Esophagus (tissue), 2 donors: ENCODE results near the gene HTRA3. TPM values are rescaled to one million over a fixed set of nuclear protein-coding genes. Genes with fewer than 3 reads are reported as not detected.

ENCODE experiments used
- H3K27ac ChIP-seq, 2 donors: one replicate each; pipeline ENCODE4 v1.5.1; 2013; ENCODE audit warnings: low read depth in 2 of 2, mild to moderate bottlenecking in 2 of 2, inconsistent platforms in 1 of 2, low read length in 1 of 2, moderate library complexity in 1 of 2
- H3K27me3 ChIP-seq, 2 donors: one replicate each; pipeline ENCODE4 v1.6.1; 2013; ENCODE audit warnings: low read length in 2 of 2, control low read depth in 1 of 2, mild to moderate bottlenecking in 1 of 2; ENCODE audit not compliant: insufficient read depth in 2 of 2, control insufficient read depth in 1 of 2
- H3K36me3 ChIP-seq, 2 donors: one replicate each; pipeline ENCODE4 v1.6.1; 2013; ENCODE audit warnings: low read length in 1 of 2; ENCODE audit not compliant: control insufficient read depth in 2 of 2, insufficient read depth in 2 of 2
- H3K4me1 ChIP-seq, 2 donors: one replicate each; pipeline ENCODE4 v1.6.1; 2013; ENCODE audit warnings: low read length in 1 of 2; ENCODE audit not compliant: control insufficient read depth in 2 of 2, insufficient read depth in 2 of 2
- H3K4me3 ChIP-seq, 2 donors: one replicate each; pipeline ENCODE4 v1.5.1; 2013; ENCODE audit warnings: low read length in 2 of 2, mild to moderate bottlenecking in 2 of 2, low read depth in 1 of 2, moderate library complexity in 1 of 2
- H3K9me3 ChIP-seq, 2 donors: one replicate each; pipeline ENCODE4 v1.6.1; 2013; ENCODE audit warnings: mild to moderate bottlenecking in 2 of 2, low read depth in 1 of 2, low read length in 1 of 2, moderate library complexity in 1 of 2; ENCODE audit not compliant: control insufficient read depth in 2 of 2, insufficient read depth in 1 of 2
- WGBS, 2 donors: extraction: QIAGEN DNeasy Blood & Tissue Kit; methylation state at CpG; one replicate each; pipeline ENCODE4 v1.1.7; 2013; 5-methylcytosine and 5-hydroxymethylcytosine counted together
- polyA plus RNA-seq, 2 donors: library from polyadenylated mRNA; stranded (reverse); fragments of 200-250 nt; gene quantifications; one replicate each; pipeline ENCODE4 v1.2.3, GENCODE V29; 2013
- donor health status: healthy with polysubstance abuse.
- donor health status: Bipolar disorder and iron deficiency.

Gene HTRA3
- 1 to 10 TPM; 1.4 to 3.4 TPM for polyA plus RNA-seq

DNA sequence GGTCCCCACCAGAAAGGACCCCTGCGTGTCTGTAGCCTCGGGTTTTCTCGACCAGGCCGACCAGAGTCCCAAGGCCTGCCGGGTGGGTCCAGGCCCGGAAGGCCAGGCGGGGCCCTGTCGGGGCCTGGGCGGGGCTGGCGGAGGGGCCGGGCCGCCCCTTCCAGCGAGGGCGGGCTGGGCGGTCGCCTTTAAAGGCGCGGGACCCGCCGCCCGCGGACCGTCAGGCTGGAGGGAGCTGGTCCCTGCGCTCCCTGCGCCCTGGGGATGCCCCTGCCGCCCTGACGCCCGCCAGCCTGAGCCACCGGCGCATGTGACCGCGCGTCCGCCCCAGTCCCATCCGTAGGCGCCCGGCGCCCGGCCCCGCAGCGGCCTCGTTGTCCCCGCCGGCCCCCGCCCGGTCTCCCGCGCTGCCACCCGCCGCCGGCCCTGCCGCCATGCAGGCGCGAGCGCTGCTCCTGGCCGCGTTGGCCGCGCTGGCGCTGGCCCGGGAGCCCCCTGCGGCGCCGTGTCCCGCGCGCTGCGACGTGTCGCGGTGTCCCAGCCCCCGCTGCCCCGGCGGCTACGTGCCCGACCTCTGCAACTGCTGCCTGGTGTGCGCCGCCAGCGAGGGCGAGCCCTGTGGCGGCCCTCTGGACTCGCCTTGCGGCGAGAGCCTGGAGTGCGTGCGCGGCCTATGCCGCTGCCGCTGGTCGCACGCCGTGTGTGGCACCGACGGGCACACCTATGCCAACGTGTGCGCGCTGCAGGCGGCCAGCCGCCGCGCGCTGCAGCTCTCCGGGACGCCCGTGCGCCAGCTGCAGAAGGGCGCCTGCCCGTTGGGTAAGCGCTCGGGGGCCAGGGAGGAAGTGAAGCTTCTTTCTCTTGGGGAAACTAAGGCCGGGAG lies at the start of gene HTRA3:
TSS of gene HTRA3 (plus strand) at position 220 of the 883 bp plus-strand sequence. CDS start at position 435, 215 bp downstream.
- Histone ChIP-seq H3K9me3 (no peaks in the 10 kb centered on the region), H3K27me3 (peaks cover 0 to 3% of the 10 kb centered on the region in 2 donors), H3K27ac (peak within 1 kb of the TSS; percentile 37 to 47), H3K36me3 (no peaks in the 10 kb centered on the region), H3K4me3 (peak within 1 kb of the TSS; percentile 28 to 38), H3K4me1 (peaks cover 7 to 10% of the 10 kb centered on the region in 2 donors)
- WGBS, 2 donors, result 2 to 3% methylated on average over 89 to 111 of the region's 111 CpGs

DNA sequence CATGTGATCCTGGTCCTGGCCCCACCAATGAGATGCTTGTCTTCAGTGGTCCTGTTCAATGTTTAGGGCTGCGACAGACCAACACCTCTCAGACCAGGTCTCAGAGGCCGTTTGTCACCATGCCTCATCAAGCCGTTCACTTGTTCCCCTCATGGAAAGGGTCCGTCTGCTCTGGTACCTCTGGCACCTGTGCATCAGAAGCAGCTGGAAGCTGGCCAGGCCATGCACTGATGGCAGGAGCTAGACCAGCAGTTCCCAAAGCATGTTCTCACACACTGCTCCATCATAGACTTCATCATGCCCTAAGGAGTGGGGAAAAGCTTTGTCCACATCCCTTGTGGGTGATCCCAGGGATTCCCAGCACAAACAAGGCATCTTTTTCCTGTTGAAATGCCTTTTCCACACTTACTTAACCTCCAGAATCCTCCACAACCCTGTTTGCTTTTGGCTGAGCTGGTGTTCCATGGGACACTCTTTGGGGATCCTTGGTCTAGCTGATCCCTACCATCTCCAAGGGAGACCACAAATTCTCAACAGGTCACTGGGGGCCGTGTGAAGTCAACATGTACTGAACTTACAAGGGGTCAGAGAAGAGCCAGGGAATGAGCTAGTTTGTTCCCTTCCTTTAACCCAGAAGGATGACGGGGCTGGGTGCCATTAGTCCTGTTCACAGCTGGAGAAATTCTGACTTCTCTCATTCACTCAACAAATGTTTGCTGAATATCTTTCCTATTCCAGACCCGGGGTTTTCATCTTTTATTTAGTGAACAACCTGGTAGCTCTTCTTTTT lies 48.7 kb upstream of the HTRA3 start:
- peaks cover 5 to 46% of the 10 kb centered on the region in 2 donors for H3K36me3 ChIP-seq

DNA sequence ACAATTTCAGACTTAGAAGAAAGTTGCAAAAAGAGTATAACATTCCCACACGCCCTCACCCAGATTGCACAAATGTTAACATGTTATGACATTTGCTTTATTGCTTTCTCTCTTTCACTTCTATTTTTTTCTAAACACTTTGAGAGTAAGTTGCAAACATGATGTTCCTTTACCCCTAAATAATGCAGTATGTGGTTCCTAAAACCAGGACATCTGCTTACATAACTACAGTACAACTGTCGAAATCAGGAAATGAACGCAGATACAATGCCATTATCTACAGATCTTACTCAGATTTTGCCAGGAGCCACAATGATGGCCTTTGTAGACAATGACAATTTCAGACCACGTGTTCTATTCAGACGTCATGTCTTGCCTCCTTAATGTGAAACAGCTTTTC lies 48.1 kb upstream of the HTRA3 start:
- WGBS, 2 donors, result 60 to 68% methylated on average over 5 of the region's 5 CpGs
- Histone ChIP-seq H3K27me3 (no peaks in the 10 kb centered on the region), H3K27ac (no peak overlapping the region), H3K4me3 (no peak overlapping the region), H3K9me3 (no peaks in the 10 kb centered on the region), H3K4me1 (no peaks in the 10 kb centered on the region), H3K36me3 (peaks cover 5 to 41% of the 10 kb centered on the region in 2 donors)

More for the DNA sequence above, 48.7 kb upstream of the HTRA3 start:
- WGBS, 2 donors, result 86 to 89% methylated on average over 7 of the region's 7 CpGs
- no peaks in the 10 kb centered on the region for H3K9me3 ChIP-seq
- H3K27me3 ChIP-seq, result no peaks in the 10 kb centered on the region
- no peak overlapping the region for H3K4me3 ChIP-seq
- no peaks in the 10 kb centered on the region for H3K4me1 ChIP-seq
- H3K27ac ChIP-seq, result no peak overlapping the region

DNA sequence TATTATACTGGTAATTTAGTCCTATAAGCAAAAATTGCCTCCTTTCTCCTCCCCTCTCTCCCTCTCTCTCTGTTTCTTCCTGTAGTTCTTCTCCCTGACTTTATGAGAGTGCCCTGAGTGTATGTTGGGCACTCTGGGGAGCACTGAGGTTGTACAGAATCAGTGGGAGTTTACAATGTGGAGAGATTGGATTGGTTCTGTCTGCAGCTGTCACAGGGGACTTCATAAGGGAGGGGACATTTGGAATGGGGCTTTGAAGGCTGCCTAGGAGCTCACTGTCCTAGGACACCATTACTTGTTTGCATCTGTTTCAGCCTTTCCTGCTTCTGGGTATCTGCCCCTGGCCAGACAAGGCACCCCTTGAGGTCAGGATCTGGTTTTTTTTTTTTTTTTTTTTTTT lies 47.6 kb upstream of the HTRA3 start:
- H3K4me3 ChIP-seq, result no peak overlapping the region
- peaks cover 5 to 41% of the 10 kb centered on the region in 2 donors for H3K36me3 ChIP-seq
- H3K9me3 ChIP-seq, result no peaks in the 10 kb centered on the region
- no peaks in the 10 kb centered on the region for H3K27me3 ChIP-seq
- no peaks in the 10 kb centered on the region for H3K4me1 ChIP-seq
- H3K27ac ChIP-seq, result no peak overlapping the region

DNA sequence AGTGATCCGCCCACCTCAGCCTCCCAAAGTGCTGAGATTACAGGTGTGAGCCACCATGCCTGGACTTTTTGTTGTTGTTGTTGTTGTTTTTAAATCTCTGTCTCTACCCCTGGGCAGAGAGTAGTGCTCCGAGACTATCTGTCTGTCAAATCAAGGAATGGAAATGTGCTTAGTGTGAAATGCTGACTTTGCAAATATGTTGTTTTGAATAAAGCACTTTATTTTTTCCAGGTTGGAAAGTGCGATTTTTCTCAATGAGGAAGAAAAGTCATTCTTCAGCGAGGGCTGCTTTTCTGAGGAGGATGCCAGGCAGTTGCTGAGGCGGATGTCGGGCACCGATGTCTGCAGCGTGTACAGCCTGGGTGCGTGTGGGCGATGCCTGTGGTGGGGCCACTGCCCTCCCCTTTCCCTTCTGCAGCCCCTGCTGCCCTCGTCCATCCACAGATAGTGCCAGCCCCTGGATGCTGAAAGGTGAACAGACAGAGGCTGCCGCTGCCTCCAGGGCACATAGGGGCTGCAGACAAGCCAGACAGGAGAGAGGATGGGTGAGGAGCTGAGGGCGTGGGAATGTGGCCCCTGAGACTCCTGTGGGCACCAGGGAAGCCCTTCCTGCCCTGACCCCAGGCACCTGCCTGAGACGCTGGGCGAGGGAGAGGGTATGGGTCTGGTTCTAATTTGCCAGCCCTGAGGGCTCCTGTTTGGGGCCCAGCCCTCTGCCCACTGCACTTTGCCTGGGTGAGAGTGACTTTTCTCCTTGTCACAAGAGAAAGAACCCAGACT lies 46.8 kb upstream of the HTRA3 start:
- H3K36me3 ChIP-seq, result peaks cover 5 to 44% of the 10 kb centered on the region in 2 donors
- 97% methylated on average over 15 of the region's 15 CpGs for WGBS, 2 donors
- H3K4me1 ChIP-seq, result peaks cover 0 to 4% of the 10 kb centered on the region in 2 donors
- H3K9me3 ChIP-seq, result no peaks in the 10 kb centered on the region
- no peak overlapping the region for H3K4me3 ChIP-seq
- no peaks in the 10 kb centered on the region for H3K27me3 ChIP-seq
- H3K27ac ChIP-seq, result no peak overlapping the region

DNA sequence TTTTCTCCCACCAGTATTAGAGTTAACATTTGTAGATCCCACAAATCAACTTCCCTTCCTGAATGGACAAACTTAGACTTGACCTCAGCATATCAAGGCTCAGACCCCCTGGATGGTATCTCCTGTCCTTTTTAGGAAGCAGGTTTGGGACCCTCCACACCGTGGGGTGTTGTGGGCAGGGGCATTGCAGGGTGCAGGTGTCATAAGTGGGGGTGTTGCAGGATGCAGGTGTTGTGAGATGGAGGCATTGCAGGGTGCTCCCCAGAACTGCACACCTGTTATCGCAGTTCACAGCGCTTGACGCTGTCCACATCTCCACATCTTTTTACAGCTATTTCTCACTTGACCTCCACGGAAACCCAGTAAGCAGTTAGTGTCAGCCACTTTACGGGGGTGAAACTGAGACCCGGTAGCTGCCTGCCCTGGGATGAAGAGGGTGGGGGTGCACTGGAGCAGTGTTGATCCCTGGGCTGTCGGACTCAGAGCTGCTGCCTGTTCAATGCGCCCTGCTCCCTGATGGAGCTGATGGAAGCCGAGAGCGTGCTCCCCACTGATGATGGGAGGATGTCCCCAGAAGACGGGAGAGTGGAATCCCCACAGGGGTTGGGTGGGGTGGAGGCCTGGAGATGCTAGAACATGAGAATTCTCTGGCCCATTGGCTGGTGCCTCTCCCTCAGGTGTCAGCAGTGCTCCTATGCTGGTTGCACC lies 45.1 kb upstream of the HTRA3 start:
- Histone ChIP-seq H3K4me3 (no peak overlapping the region), H3K27me3 (no peaks in the 10 kb centered on the region), H3K4me1 (peaks cover 5 to 18% of the 10 kb centered on the region in 2 donors), H3K36me3 (peaks cover 5 to 42% of the 10 kb centered on the region in 2 donors), H3K27ac (no peak overlapping the region), H3K9me3 (no peaks in the 10 kb centered on the region)
- 90% methylated on average over 12 of the region's 12 CpGs for WGBS, 2 donors

DNA sequence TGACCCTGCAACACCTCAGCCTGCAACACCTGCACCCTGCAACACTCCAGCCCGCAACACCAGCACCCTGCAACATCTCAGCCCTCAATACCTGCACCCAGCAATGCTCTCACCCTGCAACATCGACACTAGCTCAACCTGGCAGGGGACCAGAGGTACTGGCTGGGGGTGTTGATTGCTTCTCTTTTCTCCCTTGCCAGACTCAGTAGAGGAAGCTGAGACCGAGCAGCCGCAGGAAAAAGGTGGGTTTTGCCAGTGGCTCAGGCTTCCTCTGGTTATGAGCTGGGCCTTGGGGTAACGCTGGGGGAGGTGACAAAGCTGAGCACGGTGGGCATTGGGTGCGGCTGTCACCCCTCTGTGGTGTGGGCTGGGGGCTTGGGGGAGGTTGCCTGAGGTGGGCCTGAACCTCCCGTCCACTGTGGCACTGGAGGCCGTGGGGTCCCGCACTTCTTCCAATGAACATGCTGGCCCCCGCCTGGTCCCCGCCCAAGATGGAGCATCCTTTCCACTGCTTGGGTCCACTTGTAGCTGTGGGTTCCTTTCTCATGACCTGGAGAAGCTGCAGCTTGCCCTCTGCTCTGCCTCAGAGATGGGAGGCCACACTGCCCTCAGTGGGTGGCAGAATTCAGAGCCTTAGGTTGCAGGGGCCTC lies 44.5 kb upstream of the HTRA3 start:
- Histone ChIP-seq H3K27me3 (no peaks in the 10 kb centered on the region), H3K27ac (no peak overlapping the region), H3K9me3 (no peaks in the 10 kb centered on the region), H3K4me1 (peaks cover 5 to 18% of the 10 kb centered on the region in 2 donors), H3K36me3 (peaks cover 5 to 38% of the 10 kb centered on the region in 2 donors), H3K4me3 (no peak overlapping the region)
- WGBS, 2 donors, result 69 to 79% methylated on average over 10 to 12 of the region's 12 CpGs

DNA sequence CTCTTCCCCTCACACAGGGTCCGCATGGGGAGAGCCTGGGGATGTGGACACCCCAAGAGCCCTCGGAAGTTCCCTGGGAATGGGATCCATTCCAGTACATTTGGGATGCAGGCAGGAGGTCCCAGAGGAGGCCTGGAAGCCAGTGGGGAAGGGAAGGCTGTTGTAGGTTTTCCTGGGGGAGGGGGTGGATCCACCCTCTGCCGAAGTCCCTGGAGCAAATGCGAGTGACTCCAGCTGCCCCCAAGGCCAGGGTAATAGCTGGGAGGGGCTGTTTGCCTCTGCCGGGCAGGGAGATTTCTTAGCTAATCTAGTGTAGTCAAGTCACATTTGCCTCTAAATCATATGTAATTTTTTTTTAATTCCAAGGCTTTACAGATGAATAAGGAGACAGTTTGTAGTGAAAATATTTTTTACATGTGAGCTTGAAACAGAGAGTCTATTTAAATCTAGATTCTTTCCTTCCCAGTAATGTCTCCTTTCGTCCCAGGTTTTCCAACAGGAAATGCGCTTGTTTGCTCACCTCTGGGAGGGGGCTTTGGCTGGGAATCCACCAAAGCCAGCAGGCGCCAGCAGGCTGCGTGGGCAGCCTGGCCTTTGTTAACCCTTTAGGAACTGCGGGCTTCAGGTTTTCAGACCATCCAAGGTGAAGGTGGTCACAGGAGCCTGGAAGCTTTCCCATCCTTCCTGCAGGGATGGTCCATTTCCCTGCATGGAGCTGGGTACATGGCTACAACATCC lies 43.7 kb upstream of the HTRA3 start:
- Histone ChIP-seq H3K4me3 (no peak overlapping the region), H3K27ac (no peak overlapping the region), H3K27me3 (no peaks in the 10 kb centered on the region), H3K9me3 (no peaks in the 10 kb centered on the region), H3K4me1 (peaks cover 5 to 18% of the 10 kb centered on the region in 2 donors), H3K36me3 (peaks cover 5 to 38% of the 10 kb centered on the region in 2 donors)
- WGBS, 2 donors, result 58 to 60% methylated on average over 10 of the region's 10 CpGs
